Stimulated activated CD8-positive, alpha-beta memory T cell treated with anti-CD3 and anti-CD28 coated beads, Interleukin-15, amount 100 ng/mL, for 4 hours (primary cell): Measurements from ENCODE around the gene CNPY1.

Experiments
- DNase-seq, 2 donors: peaks; one replicate each; pipeline ENCODE4 v3.0.0-alpha.2; 2020; ENCODE audit warnings: low read depth in 2 of 2

Gene CNPY1

DNA sequence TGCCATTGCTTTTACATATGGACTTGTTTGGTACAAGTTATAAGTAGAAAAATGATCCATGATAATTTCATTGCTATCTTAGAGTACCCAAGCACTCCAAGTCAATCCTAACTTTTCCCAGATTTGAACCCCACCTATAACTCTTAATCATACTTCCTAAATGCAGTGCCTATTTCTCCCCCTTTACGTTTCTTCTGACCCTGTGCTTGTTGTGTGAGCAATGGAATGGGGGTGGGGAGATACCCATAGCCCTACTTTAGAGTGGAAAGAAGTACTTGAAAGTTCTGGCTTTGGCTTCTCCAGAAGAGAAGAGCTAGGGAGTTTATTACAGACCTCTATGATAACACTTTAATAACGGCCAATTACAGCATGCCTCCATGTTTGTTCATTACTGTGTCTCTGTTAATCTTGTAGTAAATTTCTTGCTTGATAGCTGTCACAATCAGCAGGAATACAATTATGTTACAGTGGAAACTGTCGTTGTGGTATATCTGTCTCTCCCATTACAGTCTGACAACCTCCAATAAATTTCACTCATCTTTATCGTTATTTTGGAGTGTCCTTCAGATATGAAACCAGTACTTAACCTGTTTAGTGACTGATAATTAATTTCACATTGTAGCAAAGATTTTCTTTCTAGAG is 34.0 kb downstream of the CNPY1 start:
- DNase-seq = no peak

DNA sequence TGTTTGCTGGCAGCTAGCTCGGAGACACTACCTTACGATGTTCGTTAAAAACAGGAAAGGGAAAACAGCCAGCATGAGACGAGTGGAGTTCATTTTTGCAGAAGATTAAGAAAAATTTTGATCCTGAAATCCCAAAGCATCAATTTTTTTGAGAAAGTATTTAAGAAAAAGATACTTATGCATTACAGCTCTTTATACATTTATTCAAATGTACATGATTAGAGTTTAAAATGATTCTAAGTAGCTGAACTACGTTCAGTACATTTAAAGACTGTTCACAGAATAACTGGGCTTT is 34.7 kb downstream of the CNPY1 start:
- no peak for DNase-seq

- no peak for DNase-seq
These were observed 35.2 kb downstream of the CNPY1 start for GRCh38 chr7:155510975-155511701.

- DNase-seq = no peak
These were observed 36.4 kb downstream of the CNPY1 start for GRCh38 chr7:155509725-155510551.

- DNase-seq = no peak
These were observed 37.0 kb downstream of the CNPY1 start for GRCh38 chr7:155509359-155509724.

DNA sequence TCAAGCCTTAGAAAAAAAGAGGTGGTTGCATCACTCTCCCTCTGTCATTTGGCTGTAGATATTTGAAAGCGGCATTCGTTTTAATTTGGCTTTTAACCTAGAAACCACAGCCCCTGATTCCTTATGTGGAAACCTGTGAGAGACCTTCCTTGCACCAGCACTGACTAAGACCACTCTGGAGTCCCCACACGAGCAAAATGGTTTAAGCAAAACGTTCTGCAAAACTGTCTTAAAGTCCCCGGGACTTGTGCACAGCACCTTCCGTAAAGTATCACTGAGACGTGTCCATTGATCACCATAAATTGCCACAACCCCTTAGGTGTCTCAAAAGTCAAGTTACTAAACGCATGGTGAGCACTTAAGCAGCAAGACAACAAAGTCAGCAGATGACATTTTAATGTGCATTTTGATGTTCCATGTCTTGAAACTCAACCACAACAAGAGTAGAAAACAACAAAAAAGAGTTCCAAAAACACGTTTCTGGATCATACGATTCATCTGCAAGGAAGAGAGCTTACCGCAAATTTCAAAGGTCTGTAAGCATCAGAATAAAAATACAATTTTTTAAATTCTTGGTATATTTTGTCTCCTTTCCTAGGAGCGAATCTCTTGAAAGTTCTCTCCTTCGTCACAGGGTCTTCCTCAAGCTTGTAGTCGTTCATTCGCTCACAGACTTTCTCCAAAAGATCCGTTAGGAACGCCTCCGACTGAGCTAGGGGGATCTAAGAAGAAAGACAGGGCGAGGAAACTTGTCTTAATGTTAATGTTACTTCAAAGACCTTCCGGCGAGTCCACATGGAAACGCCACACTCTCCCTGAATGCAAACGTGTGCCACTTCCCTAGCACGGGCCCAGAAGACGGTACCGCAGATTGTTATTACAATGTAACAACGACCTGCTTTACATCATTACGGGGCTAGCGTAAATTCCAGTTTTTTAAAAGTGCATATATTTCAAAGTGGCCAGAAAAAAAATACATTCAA is 37.7 kb downstream of the CNPY1 start:
- no peak for DNase-seq

DNA sequence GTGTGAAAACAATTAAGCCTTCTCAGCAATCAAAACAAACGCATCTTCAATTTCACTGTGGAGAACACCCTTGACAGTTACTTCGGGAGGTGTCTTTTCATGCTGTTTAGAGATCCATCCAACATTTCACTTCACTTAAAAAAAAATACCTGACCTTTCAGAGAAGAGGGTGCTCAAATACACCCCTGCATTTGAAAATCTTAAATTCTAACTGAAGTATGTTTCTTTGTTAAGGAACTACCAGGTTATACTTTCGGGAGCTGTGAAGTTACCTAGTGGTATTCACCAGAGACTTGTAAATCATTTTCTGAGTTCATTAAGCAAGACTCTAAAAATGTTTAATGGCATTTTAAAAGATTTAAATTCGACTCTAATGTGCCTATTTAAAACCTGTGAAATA is 38.8 kb downstream of the CNPY1 start:
- no peak for DNase-seq

DNA sequence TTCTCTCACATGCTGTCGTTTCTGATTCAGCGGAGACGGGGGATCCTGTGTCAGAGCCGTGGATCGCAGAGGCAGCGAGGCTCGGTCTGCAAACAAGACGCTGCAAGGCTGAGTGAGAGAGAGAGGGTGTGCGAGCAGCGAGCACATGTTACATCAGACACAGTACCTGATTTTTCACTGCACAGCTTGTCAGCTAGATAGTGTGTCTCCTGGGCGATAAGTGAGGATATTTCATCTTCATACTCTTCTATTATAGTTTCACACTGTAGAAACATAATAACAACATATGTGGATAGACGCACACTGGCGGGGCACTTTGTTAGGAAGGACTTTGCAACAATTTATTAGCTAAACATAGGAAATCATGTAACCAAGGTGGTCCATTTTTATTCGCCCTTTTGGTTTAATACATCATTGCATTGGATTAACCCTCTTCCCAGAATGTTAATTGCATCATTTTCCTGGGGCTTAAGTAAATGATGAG is 39.5 kb downstream of the CNPY1 start:
- no peak for DNase-seq

DNA sequence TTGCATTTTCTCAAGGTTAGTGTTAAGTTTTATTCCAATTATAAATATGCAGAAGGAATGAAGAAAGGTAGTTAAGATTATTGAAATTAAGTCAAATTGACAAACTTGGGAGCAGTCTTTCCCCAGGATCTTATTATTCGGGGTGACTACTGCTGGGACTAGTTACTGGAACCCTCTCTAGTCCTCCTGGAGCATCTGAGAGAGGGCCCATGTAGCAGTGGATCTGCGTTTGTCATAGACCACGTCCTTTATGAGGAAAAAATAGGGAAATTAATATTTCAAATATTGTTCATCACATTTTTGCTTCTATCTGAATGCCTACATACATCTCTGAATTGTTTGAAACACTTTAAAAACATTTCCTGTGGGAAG is 41.0 kb downstream of the CNPY1 start:
- no peak for DNase-seq

- no peak for DNase-seq
These were observed 49.0 kb downstream of the CNPY1 start for GRCh38 chr7:155497149-155497901.

DNA sequence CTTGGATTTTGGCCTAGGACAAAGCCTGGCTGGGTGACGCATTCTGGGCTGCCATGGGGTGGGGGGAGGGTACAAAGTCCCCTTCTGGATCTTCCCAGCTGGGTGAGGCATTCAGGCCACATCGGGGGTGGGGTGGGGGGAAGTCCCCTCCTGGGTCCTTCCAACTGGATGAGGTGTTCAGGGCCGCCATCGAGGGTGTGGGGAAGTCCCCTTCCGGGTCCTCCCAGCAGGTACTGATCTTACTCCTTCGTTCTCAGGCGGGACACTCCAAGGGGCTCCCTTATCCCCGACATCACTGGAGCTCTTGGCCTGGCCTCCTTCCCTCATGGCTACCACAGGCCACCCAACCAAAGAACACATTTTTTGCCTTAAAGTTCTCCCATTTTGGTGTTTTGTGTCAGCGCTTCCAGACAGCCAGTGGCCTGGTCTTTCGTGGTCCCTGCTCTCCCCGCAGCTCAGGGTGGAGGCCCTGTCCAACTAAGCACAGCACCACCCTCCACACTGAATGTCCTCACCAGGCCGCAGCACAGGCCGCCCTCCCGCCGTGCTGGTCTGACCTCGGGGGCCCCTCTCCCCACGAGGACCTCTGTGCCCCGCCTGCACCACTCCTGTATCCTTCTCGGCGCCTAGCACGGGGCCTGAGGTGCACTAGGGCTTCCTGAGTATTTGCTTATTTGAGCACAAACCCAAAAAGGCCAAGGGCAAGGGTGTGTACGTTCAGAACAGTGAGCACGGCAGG is 49.9 kb downstream of the CNPY1 start:
- no peak for DNase-seq

DNA sequence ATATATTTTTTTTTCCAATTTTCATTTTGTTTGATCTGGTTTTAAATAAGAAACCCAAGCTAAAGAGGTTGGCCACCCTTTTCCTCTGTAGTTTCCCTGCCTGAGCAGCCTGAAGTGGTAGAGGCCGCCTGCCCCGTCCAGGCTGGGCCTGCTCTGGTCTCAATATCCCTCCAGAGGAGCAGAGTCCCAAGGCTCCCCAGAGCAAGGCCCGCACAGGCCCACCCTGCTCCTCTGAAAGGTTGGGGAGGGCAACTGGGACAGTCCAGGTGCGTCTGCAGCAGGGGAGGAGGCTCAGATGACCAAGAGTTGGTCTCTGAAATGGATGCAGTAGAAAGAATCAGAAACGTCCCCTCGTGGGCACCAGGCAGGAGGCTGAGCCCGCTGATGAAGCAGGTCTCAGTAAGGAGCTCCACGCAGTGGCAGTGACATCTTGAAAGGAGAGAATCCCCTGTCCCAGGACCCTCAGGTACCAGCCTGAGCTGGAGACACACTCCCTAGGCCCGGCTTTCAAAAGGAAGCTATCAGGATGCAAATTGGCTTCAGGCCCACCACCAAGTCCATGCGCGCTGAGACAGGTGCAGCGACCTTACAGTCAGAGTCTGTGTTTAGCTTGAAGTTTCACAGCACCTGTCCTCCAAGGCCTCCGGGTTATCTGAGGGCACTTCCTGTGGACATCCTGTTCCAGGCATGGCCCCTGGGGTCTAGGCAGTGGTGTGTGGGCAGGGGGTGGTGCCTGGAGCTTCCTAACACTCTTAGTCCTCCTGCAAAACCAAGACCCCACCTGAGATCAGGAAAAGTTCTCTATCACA is 50.7 kb downstream of the CNPY1 start:
- no peak for DNase-seq

GRCh38 chr7:155494551-155494950 is 51.8 kb downstream of the CNPY1 start:
- DNase-seq = no peak

- no peak for DNase-seq
These were observed 52.4 kb downstream of the CNPY1 start for GRCh38 chr7:155493744-155494538.

GRCh38 chr7:155491812-155492211 is 54.5 kb downstream of the CNPY1 start:
- DNase-seq = no peak

GRCh38 chr7:155490697-155491628 is 55.4 kb downstream of the CNPY1 start:
- DNase-seq = no peak
